ENCODE measurements around the gene SLC7A1. TPM values are rescaled to one million over a fixed set of nuclear protein-coding genes. Genes with fewer than 3 reads are reported as not detected.

The SLC7A1 gene
- total RNA-seq, 4 donors from 2014 or later: 72.6 to 101 (median 86.7) TPM

- peaks cover 15% of the 10 kb centered on the region for H3K4me1 ChIP-seq
- peaks cover 20% of the 10 kb centered on the region for H3K27me3 ChIP-seq
- WGBS: 68% methylated on average over 17 of the region's 17 CpGs
- no peak for DNase-seq (ENCODE audit: low spot score in 2 of 2)
- H3K27ac ChIP-seq: no peak overlapping the region
- H3K36me3 ChIP-seq: peaks cover 1% of the 10 kb centered on the region
- no peaks in the 10 kb centered on the region for H3K9me3 ChIP-seq
- H3K4me3 ChIP-seq: no peak overlapping the region
- TF ChIP-seq POLR2AphosphoS5 (IDR thresholded peaks at IDR 0.05) (no peak), EP300 (IDR thresholded peaks at IDR 0.05) (no peak), CTCF (IDR thresholded peaks at IDR 0.05) (no peak), POLR2A (IDR thresholded peaks at IDR 0.05) (no peak)
Observed at GRCh38 chr13:29505511-29505910, 90.0 kb downstream of the SLC7A1 start.

DNA sequence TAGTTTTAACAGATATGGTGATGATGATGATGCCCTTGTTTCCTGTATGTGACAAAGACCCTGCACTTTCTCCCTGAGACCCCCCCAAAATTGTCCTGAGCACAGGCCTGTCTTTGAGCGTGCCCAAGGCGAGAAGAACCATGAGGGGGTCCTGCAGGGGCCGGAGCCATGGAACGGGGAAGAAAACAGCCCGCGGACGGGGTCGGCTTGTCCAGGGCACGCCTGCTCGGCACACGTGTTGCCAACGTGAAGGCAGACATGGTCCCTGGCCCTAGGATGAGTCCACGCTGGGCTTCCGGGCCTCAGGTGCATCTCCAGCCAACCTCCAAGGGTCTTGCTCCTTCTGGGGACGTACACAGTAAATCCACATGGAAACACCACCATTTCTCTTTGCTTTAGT lies 90.8 kb downstream of the SLC7A1 start:
- Histone ChIP-seq H3K4me1 (peaks cover 15% of the 10 kb centered on the region), H3K36me3 (no peaks in the 10 kb centered on the region), H3K27me3 (peaks cover 20% of the 10 kb centered on the region), H3K27ac (no peak overlapping the region), H3K4me3 (no peak overlapping the region), H3K9me3 (no peaks in the 10 kb centered on the region)
- no peak for DNase-seq (ENCODE audit: low spot score in 2 of 2)
- WGBS: 95% methylated on average over 15 of the region's 15 CpGs
- TF ChIP-seq CTCF (IDR thresholded peaks at IDR 0.05) (no peak), EP300 (IDR thresholded peaks at IDR 0.05) (no peak), POLR2A (IDR thresholded peaks at IDR 0.05) (no peak), POLR2AphosphoS5 (IDR thresholded peaks at IDR 0.05) (no peak)

GRCh38 chr13:29503041-29503837 lies 92.2 kb downstream of the SLC7A1 start:
- TF ChIP-seq POLR2AphosphoS5 (IDR thresholded peaks at IDR 0.05) (no peak), EP300 (IDR thresholded peaks at IDR 0.05) (no peak), POLR2A (IDR thresholded peaks at IDR 0.05) (no peak), CTCF (IDR thresholded peaks at IDR 0.05) (no peak)
- peaks cover 10% of the 10 kb centered on the region for H3K4me1 ChIP-seq
- DNase-seq (ENCODE audit: low spot score in 2 of 2): no peak
- peaks cover 20% of the 10 kb centered on the region for H3K27me3 ChIP-seq
- H3K4me3 ChIP-seq: no peak overlapping the region
- H3K9me3 ChIP-seq: no peaks in the 10 kb centered on the region
- H3K27ac ChIP-seq: no peak overlapping the region
- 43% methylated on average over 32 of the region's 32 CpGs for WGBS
- no peaks in the 10 kb centered on the region for H3K36me3 ChIP-seq

- TF ChIP-seq POLR2A (IDR thresholded peaks at IDR 0.05) (no peak), EP300 (IDR thresholded peaks at IDR 0.05) (no peak), POLR2AphosphoS5 (IDR thresholded peaks at IDR 0.05) (no peak), CTCF (IDR thresholded peaks at IDR 0.05) (no peak)
- DNase-seq (ENCODE audit: low spot score in 2 of 2): no peak
- Histone ChIP-seq H3K36me3 (no peaks in the 10 kb centered on the region), H3K9me3 (no peaks in the 10 kb centered on the region), H3K27me3 (peaks cover 20% of the 10 kb centered on the region), H3K4me1 (peaks cover 2% of the 10 kb centered on the region), H3K4me3 (no peak overlapping the region), H3K27ac (no peak overlapping the region)
- WGBS: 84% methylated on average over 11 of the region's 13 CpGs
Observed at GRCh38 chr13:29502391-29503008, 93.0 kb downstream of the SLC7A1 start.

GRCh38 chr13:29501674-29502073 lies 93.8 kb downstream of the SLC7A1 start:
- H3K4me1 ChIP-seq: peaks cover 2% of the 10 kb centered on the region
- H3K4me3 ChIP-seq: no peak overlapping the region
- TF ChIP-seq POLR2A (IDR thresholded peaks at IDR 0.05) (no peak), POLR2AphosphoS5 (IDR thresholded peaks at IDR 0.05) (no peak), EP300 (IDR thresholded peaks at IDR 0.05) (no peak), CTCF (IDR thresholded peaks at IDR 0.05) (no peak)
- WGBS: 97% methylated on average over 4 of the region's 4 CpGs
- no peaks in the 10 kb centered on the region for H3K9me3 ChIP-seq
- H3K36me3 ChIP-seq: no peaks in the 10 kb centered on the region
- DNase-seq (ENCODE audit: low spot score in 2 of 2): no peak
- no peak overlapping the region for H3K27ac ChIP-seq
- H3K27me3 ChIP-seq: peaks cover 20% of the 10 kb centered on the region

All from suprapubic skin (tissue), 4 donors.